IPS-15b (cell line): ENCODE results near the gene PPRC1.
A peak's percentile ranks its signal among the peaks of the same experiment; 100 is the strongest.

Source experiments
- H3K27me3 ChIP-seq: one replicate; pipeline ENCODE4 v1.6.1; 2013; ENCODE audit warnings: low read length; ENCODE audit not compliant: control insufficient read depth, insufficient read depth
- H3K36me3 ChIP-seq: one replicate; pipeline ENCODE4 v1.6.1; 2013; ENCODE audit warnings: low read length; ENCODE audit not compliant: control insufficient read depth, insufficient read depth
- H3K4me1 ChIP-seq: one replicate; pipeline ENCODE4 v1.6.1; 2013; ENCODE audit warnings: mild to moderate bottlenecking, low read length; ENCODE audit not compliant: control insufficient read depth, insufficient read depth
- H3K4me3 ChIP-seq: one replicate; pipeline ENCODE4 v1.5.1; 2013; ENCODE audit warnings: low read depth, low read length
- H3K9ac ChIP-seq: one replicate; pipeline ENCODE4 v1.6.1; 2013; ENCODE audit warnings: low read depth, mild to moderate bottlenecking, low read length
- H3K9me3 ChIP-seq: one replicate; pipeline ENCODE4 v1.6.1; 2013; ENCODE audit warnings: mild to moderate bottlenecking, low read length; ENCODE audit not compliant: control insufficient read depth, insufficient read depth

The PPRC1 gene

DNA sequence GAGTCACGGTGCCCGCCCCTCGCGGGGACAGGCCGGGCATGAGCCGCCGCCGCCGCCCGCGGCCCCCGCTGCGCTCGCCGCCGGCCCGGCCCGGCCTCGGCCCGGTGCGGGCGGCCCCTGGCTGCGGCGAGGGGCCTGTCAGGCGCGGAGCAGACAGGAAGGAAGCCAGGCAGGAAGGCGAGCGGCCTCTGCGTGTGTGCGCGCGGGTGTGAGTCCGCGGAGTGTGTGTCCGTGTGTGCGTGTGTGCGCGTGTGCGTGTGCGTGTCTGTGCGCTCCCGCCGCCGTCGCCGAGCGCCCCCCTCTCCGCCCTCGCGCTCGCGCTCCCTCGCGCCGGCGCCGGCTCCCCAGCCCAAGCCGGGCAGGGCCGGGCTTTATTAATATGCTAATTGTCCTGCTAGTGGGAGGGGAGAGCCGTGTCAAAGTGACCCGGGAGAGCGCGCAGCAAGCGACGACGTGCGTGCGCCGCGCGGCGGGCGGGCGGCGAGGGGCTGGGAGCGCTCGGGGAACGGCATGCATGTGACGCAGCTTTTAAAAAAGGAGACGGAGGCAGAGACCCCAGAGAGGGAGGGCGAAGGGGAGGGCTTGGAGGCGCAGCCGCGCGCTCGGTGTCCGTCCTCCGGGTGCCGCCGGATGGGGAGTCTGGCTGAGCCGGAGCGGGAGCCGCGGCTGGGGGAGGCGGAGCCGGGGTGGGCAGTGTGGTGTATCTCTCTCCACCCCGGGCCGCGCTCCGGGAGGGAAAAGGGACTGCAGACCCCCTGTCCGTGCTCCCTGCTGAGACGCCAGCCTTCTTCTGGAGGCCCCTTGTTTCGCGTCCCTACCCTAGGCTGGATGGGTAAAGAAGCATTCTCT is 12.5 kb upstream of the PPRC1 start, which contains the start of gene LDB1:
Gene LDB1, minus strand, starts transcription at position 227 of the 849 bp plus-strand sequence. CDS start 258 bp downstream, outside the sequence.
- no peaks in the 10 kb centered on the region for H3K36me3 ChIP-seq
- H3K27me3 ChIP-seq = no peaks in the 10 kb centered on the region
- H3K4me1 ChIP-seq = peaks cover 44% of the 10 kb centered on the region
- H3K9me3 ChIP-seq = no peaks in the 10 kb centered on the region
- H3K4me3 ChIP-seq = peak within 1 kb of the TSS; percentile 82
- H3K9ac ChIP-seq = peak within 1 kb of the TSS; percentile 74

DNA sequence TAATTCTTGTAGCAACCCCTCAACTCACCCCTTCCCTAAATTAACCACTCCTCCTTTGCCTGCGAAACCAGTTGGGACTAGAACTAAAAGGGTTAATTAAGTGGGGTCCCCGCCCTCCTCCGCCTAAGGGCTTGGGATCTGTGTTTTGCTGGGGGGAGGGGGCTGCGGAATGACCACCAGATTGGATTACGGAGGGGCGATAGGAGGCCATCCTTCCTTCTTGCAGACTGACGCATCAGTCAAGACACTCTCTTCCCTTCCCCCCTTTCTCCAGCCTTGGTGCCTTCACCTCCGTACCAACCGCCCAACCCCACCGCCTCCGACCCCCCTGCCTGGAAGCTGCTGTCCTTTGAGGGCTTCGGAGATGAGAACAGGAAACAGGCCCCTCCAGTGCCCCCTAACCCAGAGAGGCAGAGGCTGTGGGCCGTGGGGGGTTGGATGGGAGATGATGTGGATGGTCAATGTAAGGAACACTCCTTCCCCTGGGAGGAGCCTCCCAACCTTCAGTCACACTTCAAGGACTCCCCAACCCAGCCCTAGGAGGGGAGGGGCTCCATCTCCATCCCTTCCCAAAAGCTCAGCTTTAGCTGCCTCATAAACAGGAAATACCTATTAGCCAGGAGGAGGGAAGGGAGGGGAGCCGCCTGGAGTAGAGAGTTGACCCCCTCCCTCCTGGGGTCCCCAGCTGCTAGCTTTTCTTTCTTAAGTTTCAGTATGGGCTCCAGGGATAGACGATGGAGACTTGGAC is 11.7 kb upstream of the PPRC1 start:
- Histone ChIP-seq H3K27me3 (no peaks in the 10 kb centered on the region), H3K4me1 (peaks cover 38% of the 10 kb centered on the region), H3K9me3 (no peaks in the 10 kb centered on the region), H3K9ac (peak overlapping the region; percentile 74), H3K36me3 (no peaks in the 10 kb centered on the region), H3K4me3 (peak overlapping the region; percentile 82)

DNA sequence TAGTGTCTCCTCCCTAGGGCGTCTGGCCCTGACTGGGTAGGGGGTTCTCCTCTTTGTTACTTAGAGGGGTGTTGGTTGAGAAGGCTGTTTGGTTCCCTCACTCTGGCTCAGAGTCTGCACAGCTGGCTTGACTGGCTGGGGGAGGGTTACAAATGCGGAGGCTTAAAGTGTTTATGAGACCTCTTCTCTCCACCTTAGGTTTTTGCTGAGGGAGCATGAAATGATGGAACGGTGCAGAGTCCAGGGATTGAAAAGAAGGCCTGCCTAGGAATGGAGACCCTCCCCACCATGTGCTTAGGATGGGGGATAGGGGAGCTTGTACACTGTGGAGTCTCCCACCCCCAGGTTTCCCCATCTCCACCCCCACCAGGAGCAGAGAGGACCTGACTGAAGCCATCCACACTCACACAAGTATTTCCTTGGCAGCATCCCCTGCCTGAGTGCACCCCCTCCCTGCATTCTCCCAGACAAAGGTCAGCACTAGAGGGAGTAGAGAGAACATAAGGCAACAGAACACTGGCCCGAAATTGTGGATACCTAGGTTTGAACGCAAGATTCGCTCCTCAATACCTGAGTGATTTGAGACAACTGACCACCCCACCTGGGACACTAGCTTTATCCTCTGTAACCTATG is 11.0 kb upstream of the PPRC1 start:
- H3K9ac ChIP-seq = peak overlapping the region; percentile 9
- H3K4me3 ChIP-seq = peak overlapping the region; percentile 82
- peaks cover 32% of the 10 kb centered on the region for H3K4me1 ChIP-seq

DNA sequence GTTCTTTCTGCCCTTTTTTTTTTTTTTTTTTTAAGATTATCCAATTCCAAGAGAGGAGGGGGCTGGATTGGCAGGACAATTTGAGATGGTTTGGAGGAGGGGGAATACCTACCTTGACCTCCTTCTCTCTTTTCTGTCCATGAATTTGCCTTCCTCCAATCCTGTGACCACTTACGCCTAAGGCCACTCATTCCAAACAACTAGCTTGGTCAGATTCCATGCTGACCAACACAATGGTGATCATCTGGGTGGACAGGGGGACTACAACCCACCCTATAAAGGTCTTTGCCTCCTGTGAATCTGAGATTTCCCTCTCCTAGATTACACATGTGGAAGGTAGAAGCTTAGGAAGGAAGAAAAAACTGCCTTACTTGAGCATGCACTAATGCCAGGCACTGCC is 10.4 kb upstream of the PPRC1 start:
- Histone ChIP-seq H3K9ac (no peak overlapping the region), H3K4me3 (no peak overlapping the region), H3K36me3 (no peaks in the 10 kb centered on the region), H3K27me3 (no peaks in the 10 kb centered on the region), H3K9me3 (no peaks in the 10 kb centered on the region), H3K4me1 (peaks cover 28% of the 10 kb centered on the region)

More for the DNA sequence above, 11.0 kb upstream of the PPRC1 start:
- Histone ChIP-seq H3K9me3 (no peaks in the 10 kb centered on the region), H3K36me3 (no peaks in the 10 kb centered on the region), H3K27me3 (no peaks in the 10 kb centered on the region)

DNA sequence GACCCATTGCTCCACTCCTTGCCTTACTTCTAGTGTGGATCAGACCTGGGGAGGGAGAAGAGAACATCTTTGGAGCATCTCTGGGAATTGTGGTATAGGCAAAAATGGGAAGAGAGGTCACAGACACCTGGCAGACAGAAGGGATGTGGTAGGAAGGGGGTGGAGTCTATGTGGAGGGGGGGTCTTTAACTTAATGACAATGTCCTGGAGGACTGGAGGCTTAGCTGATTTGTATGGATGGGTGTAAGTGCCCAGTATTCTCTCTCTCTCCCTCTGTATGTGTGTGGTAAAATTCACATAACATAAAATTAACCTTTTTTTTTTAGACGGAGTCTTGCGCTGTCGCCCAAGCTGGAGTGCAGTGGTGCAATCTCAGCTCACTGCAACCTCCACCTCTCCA is 9.6 kb upstream of the PPRC1 start:
- Histone ChIP-seq H3K9ac (no peak overlapping the region), H3K27me3 (no peaks in the 10 kb centered on the region), H3K9me3 (no peaks in the 10 kb centered on the region), H3K4me3 (no peak overlapping the region), H3K36me3 (no peaks in the 10 kb centered on the region), H3K4me1 (peaks cover 21% of the 10 kb centered on the region)

DNA sequence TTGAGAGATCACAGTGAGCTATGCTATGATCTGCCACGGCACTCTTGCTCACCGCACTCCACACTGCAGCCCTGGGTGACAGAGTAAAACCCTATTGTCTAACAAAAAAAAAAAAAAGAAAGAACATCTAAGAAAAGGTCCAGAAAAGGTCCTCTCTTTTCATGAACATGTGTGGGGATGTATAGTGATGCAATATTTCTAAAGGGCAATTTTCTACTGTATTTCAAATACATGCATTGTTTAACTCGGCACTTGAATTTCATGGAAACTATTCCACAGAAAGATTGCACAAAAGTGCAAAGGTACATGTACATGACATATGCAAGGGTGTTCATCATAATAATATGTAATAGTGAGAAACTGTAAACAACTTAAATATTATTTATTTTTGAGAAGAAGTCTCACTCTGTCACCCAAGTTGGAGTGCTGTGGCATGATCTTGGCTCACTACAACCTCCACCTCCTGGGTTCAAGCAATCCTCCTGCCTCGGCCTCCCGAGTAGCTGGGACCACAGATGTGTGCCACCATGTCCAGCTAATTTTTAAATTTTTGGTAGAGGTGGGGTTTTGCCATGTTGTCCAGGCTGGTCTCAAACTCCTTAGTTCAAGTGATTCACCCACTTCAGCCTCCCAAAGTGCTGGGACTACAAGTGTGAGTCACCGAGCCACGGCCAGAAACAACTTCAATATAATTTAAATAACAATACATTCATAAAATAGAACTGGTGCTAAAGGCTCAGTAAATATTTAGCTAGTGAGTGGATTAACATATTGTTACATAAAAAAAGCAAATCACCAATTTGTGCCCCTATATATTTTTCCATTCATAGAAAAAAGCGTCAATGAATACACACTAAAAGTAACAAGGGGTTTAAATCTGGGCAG is 1.3 kb upstream of the PPRC1 start:
- Histone ChIP-seq H3K36me3 (peaks cover 9% of the 10 kb centered on the region), H3K4me3 (no peak overlapping the region), H3K9ac (no peak overlapping the region), H3K4me1 (peaks cover 10% of the 10 kb centered on the region), H3K9me3 (no peaks in the 10 kb centered on the region), H3K27me3 (no peaks in the 10 kb centered on the region)

DNA sequence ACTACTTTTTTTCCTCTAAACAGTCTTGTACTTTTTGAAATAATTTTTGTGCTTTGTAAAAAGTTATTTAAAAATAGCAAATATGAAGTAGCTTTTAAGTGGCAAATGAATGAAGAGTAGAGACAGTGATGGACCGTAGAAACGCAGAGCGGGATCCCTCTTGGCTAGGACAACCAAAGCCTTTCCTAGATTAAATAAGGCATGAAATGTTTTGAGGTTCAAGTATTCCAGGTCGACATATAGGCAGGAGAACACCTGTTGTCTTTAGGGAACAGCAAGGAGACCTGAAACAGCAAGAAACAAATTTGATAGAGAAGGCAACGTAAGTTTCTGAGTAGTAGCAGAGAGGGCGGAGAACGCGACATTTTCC is 662 bp upstream of the PPRC1 start:
- no peaks in the 10 kb centered on the region for H3K9me3 ChIP-seq
- H3K27me3 ChIP-seq = no peaks in the 10 kb centered on the region
- peak overlapping the region; percentile 99 for H3K4me3 ChIP-seq
- H3K9ac ChIP-seq = no peak overlapping the region
- H3K36me3 ChIP-seq = peaks cover 11% of the 10 kb centered on the region
- H3K4me1 ChIP-seq = peaks cover 10% of the 10 kb centered on the region

DNA sequence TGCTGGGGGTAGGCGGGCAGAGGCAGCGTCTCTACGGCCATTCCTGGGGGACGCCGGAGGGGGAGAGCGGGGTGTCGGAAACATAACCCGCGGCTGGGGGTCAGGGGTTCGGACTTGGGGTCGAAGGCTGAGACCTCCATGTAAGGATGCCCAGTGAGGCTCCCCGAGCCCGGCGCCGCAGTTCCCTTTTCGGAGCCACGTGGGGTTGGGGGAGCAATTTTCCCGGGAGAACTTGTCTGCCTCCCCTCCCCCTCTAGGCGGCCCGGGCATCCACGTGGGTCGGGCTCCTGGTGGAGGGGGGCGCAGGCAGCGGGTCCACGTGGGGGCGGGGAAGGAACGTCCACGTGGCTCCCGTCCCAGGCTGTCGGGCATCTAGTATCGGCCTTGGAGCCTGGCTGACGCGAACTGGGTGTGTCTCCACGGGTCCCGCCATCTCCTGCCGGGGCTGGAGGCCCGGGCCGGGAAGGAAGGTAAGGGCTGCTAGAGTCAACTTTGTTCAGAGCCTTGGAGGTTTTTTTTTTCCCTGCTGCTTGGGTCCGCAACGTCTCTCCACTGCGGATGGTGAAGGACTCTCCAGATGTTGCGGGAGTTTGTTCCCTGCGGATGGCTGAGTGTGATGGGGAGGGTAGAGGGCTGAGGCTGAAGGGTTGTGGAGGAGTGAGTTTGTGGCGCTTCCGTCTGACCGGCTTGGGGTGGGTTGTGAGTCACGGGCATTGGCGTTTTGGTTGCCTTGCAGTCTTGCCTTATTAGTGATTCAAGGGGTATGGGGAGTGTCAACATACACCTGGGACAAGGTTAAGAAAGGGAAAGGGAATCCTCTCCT is 744 bp downstream of the PPRC1 start:
- peaks cover 10% of the 10 kb centered on the region for H3K4me1 ChIP-seq
- H3K4me3 ChIP-seq = peak overlapping the region; percentile 99
- no peaks in the 10 kb centered on the region for H3K9me3 ChIP-seq
- H3K27me3 ChIP-seq = no peaks in the 10 kb centered on the region
- peak overlapping the region; percentile 98 for H3K9ac ChIP-seq
- H3K36me3 ChIP-seq = peaks cover 23% of the 10 kb centered on the region

DNA sequence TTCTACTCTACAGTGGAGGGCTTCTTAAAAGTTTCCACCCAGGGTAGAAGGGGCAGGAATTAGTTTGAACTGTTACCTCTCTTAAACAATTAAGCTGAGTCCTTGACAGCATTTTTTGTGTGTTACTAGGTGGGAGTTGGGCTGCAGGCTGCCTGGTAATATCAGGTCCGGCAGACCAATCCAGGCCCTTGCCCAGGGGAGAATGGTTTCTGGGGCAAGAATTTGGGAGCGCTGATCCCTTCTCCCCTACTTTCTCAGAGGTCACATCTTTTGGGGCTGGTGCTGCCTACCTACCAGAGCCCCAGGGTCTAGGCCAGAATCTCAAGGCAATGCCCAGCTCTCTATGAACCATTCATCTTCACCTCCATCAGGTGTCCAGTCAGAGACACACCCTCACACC is 1.6 kb downstream of the PPRC1 start:
- H3K27me3 ChIP-seq = no peaks in the 10 kb centered on the region
- peak overlapping the region; percentile 98 for H3K9ac ChIP-seq
- peaks cover 32% of the 10 kb centered on the region for H3K36me3 ChIP-seq
- H3K4me1 ChIP-seq = peaks cover 10% of the 10 kb centered on the region
- peak overlapping the region; percentile 99 for H3K4me3 ChIP-seq
- H3K9me3 ChIP-seq = no peaks in the 10 kb centered on the region

DNA sequence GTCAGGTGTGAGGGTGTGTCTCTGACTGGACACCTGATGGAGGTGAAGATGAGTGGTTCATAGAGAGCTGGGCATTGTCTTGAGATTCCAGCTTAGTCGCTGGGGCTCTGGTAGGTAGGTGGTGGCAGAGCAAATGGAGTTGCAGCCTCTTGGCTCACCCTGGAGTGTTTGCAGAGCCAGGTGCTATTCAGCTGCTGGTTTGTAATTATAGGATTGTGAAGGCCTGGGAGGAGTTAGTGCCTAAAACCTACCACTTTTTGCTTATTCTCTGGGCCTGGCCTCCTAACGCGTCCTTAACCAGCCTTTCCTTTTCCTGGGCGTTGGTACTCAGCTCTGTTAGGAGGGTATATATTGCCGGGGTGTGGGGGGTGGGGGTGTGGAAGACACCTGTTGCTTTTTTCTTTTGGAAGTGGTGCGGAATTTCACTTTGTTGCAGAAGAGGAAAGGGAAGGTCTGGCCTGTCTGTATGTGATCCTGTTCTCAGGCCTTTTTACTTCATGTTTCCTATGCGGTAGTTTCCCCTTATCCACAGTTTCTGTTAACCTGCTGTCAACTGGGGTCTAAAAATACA is 3.2 kb downstream of the PPRC1 start:
- Histone ChIP-seq H3K9me3 (no peaks in the 10 kb centered on the region), H3K4me1 (peaks cover 10% of the 10 kb centered on the region), H3K9ac (no peak overlapping the region), H3K4me3 (no peak overlapping the region), H3K27me3 (no peaks in the 10 kb centered on the region), H3K36me3 (peaks cover 48% of the 10 kb centered on the region)
